ENCODE results near the gene ZFAND2B. TPM values are rescaled to one million over a fixed set of nuclear protein-coding genes. Genes with fewer than 3 reads are reported as not detected.

ZFAND2B gene
- polyA plus RNA-seq, 1 of the 3 experiments (the other 2 are of a cell fraction): 39.9 TPM

- ChIA-PET POLR2A (no interaction called here), CTCF (interaction anchor here (2.3 kb wide), 1 partner anchor 15 kb away, joined by 8 read pairs; no protein-coding TSS in a partner anchor)
- DNase-seq: no peak
- no peaks in the 10 kb centered on the region for H3K27me3 ChIP-seq (ENCODE audit: insufficient read depth)
- no peak overlapping the region for H3K4me2 ChIP-seq
- no peaks in the 10 kb centered on the region for H4K20me1 ChIP-seq (ENCODE audit: insufficient read depth)
- H3K4me1 ChIP-seq (ENCODE audit: control insufficient read depth in 1 of 2, insufficient read depth in 2 of 2, low read depth in 1 of 2, low read length in 1 of 2): no peaks in the 10 kb centered on the region
- no peak overlapping the region for H3K27ac ChIP-seq (ENCODE audit: low read depth in 2 of 2, low read length in 1 of 2)
- H2AFZ ChIP-seq (ENCODE audit: low read depth): no peak overlapping the region
- no peak overlapping the region for H3K9ac ChIP-seq
- no peak for TF ChIP-seq CHD2 (IDR thresholded peaks at IDR 0.05; ENCODE audit: low read length, partially characterized antibody)
- no peak for TF ChIP-seq TAF1 (IDR thresholded peaks at IDR 0.05; ENCODE audit: borderline replicate concordance, low read depth, low read length)
- no peak for TF ChIP-seq REST (IDR thresholded peaks at IDR 0.05; ENCODE audit: low read depth, low read length)
- no peak for TF ChIP-seq GATA2 (CRISPR knock-in tag; IDR thresholded peaks at IDR 0.05)
- TF ChIP-seq ELF1 (IDR thresholded peaks at IDR 0.05): no peak
- no peak overlapping the region for H3K4me3 ChIP-seq (ENCODE audit: low read depth in 2 of 2, low read length in 1 of 2)
- H3K36me3 ChIP-seq (replicated peaks in 1 of 2; ENCODE audit: control insufficient read depth in 1 of 2, insufficient read depth in 2 of 2, low read length in 1 of 2): peaks cover 26 to 28% of the 10 kb centered on the region in 2 experiments
- no peaks in the 10 kb centered on the region for H3K9me3 ChIP-seq
- H3F3A ChIP-seq (replicated peaks; ENCODE audit: insufficient read depth): peaks cover 13% of the 10 kb centered on the region
- H3K79me2 ChIP-seq (ENCODE audit: insufficient read depth): no peaks in the 10 kb centered on the region
- no peaks in the 10 kb centered on the region for H3K9me2 ChIP-seq
- 88% methylated on average over 7 of the region's 7 CpGs for WGBS (ENCODE audit: low lambda C conversion rate)
These were observed 19.7 kb upstream of the ZFAND2B start for GRCh38 chr2:219186754-219187456.

- Histone ChIP-seq H3K9ac (no peak overlapping the region), H3K36me3 (replicated peaks in 1 of 2; ENCODE audit: control insufficient read depth in 1 of 2, insufficient read depth in 2 of 2, low read length in 1 of 2) (no peaks in the 10 kb centered on the region), H2AFZ (ENCODE audit: low read depth) (no peak overlapping the region), H3K4me3 (ENCODE audit: low read depth in 2 of 2, low read length in 1 of 2) (no peak overlapping the region), H3K9me3 (no peaks in the 10 kb centered on the region), H3K79me2 (ENCODE audit: insufficient read depth) (no peaks in the 10 kb centered on the region), H3K4me1 (ENCODE audit: control insufficient read depth in 1 of 2, insufficient read depth in 2 of 2, low read depth in 1 of 2, low read length in 1 of 2) (no peaks in the 10 kb centered on the region), H3K9me2 (no peaks in the 10 kb centered on the region), H3F3A (replicated peaks; ENCODE audit: insufficient read depth) (no peaks in the 10 kb centered on the region), H4K20me1 (ENCODE audit: insufficient read depth) (no peaks in the 10 kb centered on the region), H3K27me3 (ENCODE audit: insufficient read depth) (peaks cover 8% of the 10 kb centered on the region; the same call in 1 of the 2 replicates), H3K27ac (ENCODE audit: low read depth in 2 of 2, low read length in 1 of 2) (no peak overlapping the region), H3K4me2 (no peak overlapping the region)
- POLR2A ChIA-PET: interaction anchor here (1.1 kb wide), 1 partner anchor 21 kb away, joined by 4 read pairs; the partner anchor contains the start of gene CNPPD1
- WGBS (ENCODE audit: low lambda C conversion rate): 100% methylated on average over 1 of the region's 1 CpG
- CTCF ChIA-PET: interaction anchor here (0.9 to 1.7 kb wide), 3 partner anchors 15 to 97 kb away, joined by 3 to 7 read pairs (median 5); partner anchors contain the start of gene SLC23A3
- no peak for DNase-seq
- TF ChIP-seq RCOR1 (IDR thresholded peaks at IDR 0.05; ENCODE audit: low read length) (no peak), GATA2 (CRISPR knock-in tag; IDR thresholded peaks at IDR 0.05) (no peak), EP300 (IDR thresholded peaks at IDR 0.05; ENCODE audit: borderline replicate concordance in 1 of 2, low read depth in 1 of 2, low read length in 1 of 2) (no peak), RFX5 (IDR thresholded peaks at IDR 0.05; ENCODE audit: low read length) (no peak), SMC3 (IDR thresholded peaks at IDR 0.05; ENCODE audit: low read depth, low read length) (no peak), FOSL2 (IDR thresholded peaks at IDR 0.05; ENCODE audit: borderline replicate concordance, low read depth) (no peak), PBX3 (IDR thresholded peaks at IDR 0.05) (no peak), REST (IDR thresholded peaks at IDR 0.05; ENCODE audit: low read depth, low read length) (no peak), RAD21 (IDR thresholded peaks at IDR 0.05; ENCODE audit: low read length) (no peak), JUND (IDR thresholded peaks at IDR 0.05) (no peak), MAX (IDR thresholded peaks at IDR 0.05; ENCODE audit: low read depth) (no peak), CHD2 (IDR thresholded peaks at IDR 0.05; ENCODE audit: low read length, partially characterized antibody) (no peak), MXI1 (IDR thresholded peaks at IDR 0.05; ENCODE audit: low read depth, low read length) (no peak), SIN3A (IDR thresholded peaks at IDR 0.05; ENCODE audit: borderline replicate concordance, low read depth, low read length) (no peak)
These were observed 9.2 kb upstream of the ZFAND2B start for GRCh38 chr2:219197388-219197787.

Measured in SK-N-SH (cell line).